Activated CD8-positive, alpha-beta memory T cell treated with anti-CD3 and anti-CD28 coated beads, Interleukin-2, amount 50 U/mL, for 1 hour (primary cell): ENCODE results near the gene OR7G2.

Experiments
- DNase-seq: peaks from one replicate; pipeline ENCODE4 v3.0.0-alpha.2; 2020; ENCODE audit errors: extremely low read depth

Gene OR7G2

DNA sequence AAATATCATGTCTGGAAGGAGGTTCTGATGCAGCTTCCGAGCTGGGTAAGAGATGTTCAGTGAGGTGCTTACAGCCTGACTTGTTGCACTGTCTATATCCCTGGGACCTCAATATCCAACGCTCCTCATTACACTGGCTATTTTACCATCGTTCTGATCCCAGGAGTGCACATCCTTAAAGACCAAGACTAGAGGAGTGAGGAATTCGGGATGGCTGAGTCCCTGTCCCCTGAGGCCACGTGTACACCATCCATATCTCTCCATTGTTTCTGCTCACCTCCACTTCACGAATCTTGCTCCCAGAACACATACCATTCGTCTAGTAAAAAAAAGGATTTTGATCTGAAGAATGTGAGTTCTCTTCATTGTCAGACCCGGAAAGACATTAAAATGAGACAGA is at the start of gene OR7G2:
Gene OR7G2, minus strand, starts transcription at position 101 of the 400 bp plus-strand sequence. CDS start 4,232 bp downstream, outside the sequence.
- no peak for DNase-seq

GRCh38 chr19:9156304-9156703 is 49.0 kb upstream of the OR7G2 start:
- no peak for DNase-seq

DNA sequence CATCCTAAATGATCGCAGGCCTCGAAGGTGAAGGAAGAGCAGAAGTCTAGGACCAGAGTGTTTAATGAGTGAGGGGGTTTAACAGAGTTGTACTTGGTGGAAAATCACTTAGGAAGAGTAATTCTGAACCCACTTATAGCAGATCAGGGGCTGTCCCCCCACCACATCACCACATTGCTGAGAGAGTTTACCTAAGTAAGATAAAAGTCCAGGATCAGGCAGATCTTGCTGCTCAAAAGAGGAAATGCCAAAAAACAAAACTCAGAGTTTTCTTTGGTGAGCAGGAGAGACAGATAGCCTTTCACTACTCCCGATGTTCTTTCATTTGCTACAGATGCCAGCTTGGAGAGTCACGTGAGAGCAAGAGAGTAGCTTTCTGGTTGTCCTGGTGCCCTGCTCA is 48.3 kb upstream of the OR7G2 start:
- DNase-seq, result no peak

DNA sequence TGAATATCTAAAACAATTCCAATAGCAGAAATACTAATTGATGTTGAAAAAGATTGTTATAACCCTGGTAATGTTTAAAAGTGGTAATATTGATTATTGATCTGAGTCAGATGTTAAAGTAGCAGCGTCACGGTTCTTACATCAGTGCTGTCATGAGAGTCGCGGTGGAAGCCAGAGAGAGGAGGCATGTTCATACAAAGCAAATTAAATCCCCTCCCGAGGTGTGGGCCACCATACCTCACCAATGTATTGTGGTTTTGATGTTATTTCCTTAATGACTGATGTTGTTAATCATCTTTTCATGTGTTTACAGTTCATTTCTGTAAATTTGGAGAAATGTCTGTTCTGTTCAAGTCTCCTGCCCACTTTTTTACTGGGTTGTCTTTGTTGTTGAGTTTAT is 44.1 kb upstream of the OR7G2 start:
- no peak for DNase-seq

DNA sequence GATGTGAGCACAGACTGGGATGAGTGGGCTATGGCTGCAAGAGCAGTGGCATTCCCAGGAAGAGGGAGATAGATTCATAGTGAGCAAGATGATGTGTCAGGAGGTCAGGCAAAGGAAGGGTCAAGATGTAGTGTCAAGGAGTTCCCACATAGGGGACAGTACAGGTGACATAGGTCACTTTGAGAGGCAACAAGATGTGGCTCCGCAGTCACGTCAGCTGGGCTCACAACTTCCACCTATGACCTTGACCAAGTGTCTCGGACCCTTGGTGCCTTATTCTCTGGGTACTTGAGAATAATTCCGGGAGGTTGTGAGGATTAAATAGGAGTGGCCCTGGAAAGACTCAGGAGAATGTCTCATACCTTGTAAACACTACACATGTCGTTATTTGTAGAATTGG is 43.4 kb upstream of the OR7G2 start:
- no peak for DNase-seq

GRCh38 chr19:9149997-9150396 is 42.7 kb upstream of the OR7G2 start:
- DNase-seq, result no peak

- no peak for DNase-seq
Observed at GRCh38 chr19:9148697-9149096, 41.4 kb upstream of the OR7G2 start.

DNA sequence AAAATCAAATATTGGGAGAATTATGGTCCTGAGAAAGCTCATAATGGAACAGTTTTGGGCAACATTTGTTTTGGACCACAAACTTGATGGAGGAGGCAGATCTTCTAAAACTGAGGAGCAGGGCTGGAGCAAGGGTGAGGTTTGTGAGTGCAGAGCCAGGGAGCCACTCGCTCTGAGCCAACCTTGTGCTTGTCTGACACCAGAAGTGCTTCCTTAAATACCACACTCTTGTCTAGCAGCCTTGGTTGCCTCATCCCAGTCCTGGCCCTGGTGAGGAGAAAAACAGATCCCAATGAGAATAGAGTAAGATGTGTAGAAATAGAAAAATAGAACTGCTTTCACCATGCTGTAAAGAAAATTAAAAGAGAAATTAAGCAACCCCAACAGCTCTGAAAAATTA is 39.6 kb upstream of the OR7G2 start:
- DNase-seq, result no peak

- DNase-seq, result no peak
Observed at GRCh38 chr19:9144920-9145319, 37.6 kb upstream of the OR7G2 start.

- peak; percentile 85 for DNase-seq
Observed at GRCh38 chr19:9140159-9140874, 33.0 kb upstream of the OR7G2 start, which contains the start of gene ZNF317. ZNF317 (plus strand) TSS chr19:9140397; CDS start chr19:9156017, 15,620 bp downstream.

DNA sequence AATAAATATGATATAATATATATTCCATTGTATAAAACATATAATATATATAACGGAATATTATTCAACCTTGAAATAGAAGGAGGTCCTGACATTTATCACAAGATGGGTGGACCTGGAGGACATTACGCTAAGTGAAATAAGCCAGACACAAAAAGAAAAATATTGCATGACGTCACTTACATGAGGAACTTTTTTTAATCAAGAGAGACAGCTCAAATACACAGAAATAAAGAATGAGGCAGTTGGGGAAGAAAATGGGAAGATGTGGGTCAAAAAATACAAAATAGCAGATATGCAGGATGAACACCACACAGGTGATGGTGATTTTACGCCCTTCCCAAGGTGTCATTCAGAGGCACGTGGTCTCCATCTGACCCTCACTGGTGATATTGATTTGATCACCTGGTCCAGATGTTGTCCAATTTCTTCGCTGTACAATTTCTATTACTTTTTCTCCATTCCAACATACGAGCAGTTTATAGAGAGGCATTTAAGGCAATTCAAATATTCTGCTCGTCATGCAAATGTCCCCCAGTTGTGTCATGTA is 32.4 kb upstream of the OR7G2 start:
- no peak for DNase-seq

DNA sequence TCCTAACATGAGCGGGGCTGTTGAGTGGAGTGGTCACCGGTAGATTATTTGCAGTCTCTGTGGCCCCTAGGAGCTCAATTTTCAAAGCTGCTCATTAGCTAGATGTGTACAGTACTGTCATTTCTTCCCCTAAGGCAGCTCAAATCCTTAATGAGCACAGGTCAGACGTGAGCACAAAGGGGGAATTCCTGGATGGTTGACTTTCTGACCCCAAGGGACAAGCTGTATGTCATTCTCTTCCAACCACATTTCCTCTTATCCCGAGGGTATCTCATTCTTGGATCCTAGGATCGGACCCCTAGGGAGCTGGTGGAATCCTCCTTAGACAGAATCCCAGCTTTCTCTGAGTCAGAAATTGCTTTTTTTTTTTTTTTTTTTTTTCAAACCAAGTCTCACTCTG is 25.1 kb upstream of the OR7G2 start:
- DNase-seq, result no peak

DNA sequence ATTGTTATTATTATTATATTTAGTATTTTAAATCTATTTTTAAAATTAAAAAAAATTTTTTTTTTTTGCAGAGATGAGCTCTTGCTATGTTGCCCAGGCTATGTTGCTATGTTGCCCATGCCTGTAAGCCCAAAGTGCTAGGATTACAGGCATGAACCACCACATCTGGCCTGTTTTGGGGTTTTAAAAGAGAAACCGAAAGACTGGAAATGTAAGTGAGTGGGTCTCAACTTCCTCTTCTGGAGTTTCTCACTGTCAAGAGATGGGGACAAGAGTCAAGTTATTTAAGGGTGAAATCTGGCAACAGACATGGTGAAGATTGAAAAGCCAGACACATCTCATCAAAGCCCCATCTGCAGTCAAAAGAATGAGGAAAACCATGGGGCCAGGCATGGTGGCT is 23.7 kb upstream of the OR7G2 start:
- no peak for DNase-seq

DNA sequence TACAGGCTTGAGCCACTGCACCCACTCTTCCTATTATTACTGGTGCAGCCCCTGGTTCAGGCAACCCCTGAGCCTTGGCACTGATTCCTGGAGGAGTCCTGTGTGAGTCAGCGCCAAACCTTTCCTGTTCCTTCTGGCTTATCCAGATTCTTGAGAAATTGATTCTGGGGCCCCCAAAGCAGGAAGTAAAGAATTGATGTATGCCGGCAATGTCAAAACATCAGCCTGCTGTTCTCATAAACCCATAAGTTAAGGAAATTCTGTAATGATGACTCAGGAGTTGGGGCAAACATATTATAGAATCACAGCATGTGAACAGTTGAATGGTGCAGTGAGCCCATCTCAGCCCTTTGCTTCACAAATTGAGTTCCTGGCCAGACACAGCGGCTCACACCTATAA is 20.9 kb upstream of the OR7G2 start:
- no peak for DNase-seq

- DNase-seq, result no peak
Observed at GRCh38 chr19:9126900-9127405, 19.7 kb upstream of the OR7G2 start, which contains the start of gene OR7G3. OR7G3 (minus strand) TSS chr19:9126950; CDS start chr19:9126950, 0 bp downstream.

- DNase-seq, result no peak
Observed at GRCh38 chr19:9116547-9116946, 9.3 kb upstream of the OR7G2 start.

DNA sequence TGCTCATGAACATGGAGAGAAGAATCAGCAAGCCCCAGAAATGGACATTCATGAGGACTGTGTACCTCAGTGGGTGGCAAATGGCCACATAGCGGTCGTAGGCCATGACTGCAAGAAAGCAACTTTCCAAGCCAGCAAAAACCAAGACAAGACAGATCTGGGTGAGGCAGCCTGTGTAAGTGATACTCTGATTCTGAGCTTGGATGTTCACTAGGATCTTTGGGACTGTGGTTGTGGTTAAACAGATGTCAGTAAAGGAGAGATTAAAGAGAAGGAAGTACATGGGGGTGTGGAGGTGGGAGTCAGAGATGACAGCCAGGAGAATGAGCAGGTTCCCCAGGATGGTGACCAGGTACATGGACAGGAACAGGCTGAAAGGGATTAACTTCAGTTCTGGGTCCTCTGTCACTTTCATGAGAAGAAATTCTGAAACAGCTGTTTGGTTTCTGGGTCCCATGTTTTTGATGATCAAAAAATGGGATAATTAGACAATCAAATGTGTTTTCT is 8.1 kb upstream of the OR7G2 start, which contains the start of gene OR7G1:
Gene OR7G1, minus strand, starts transcription at position 457 of the 507 bp plus-strand sequence. Its CDS starts 0 bp downstream, at position 457.
- DNase-seq, result no peak

GRCh38 chr19:9109959-9110358 is 2.7 kb upstream of the OR7G2 start:
- DNase-seq, result no peak

GRCh38 chr19:9086761-9087160 is 20.5 kb downstream of the OR7G2 start, which contains the start of gene OR1M1:
OR1M1 (plus strand) TSS chr19:9087061; CDS start chr19:9093245, 6,184 bp downstream.
- no peak for DNase-seq

DNA sequence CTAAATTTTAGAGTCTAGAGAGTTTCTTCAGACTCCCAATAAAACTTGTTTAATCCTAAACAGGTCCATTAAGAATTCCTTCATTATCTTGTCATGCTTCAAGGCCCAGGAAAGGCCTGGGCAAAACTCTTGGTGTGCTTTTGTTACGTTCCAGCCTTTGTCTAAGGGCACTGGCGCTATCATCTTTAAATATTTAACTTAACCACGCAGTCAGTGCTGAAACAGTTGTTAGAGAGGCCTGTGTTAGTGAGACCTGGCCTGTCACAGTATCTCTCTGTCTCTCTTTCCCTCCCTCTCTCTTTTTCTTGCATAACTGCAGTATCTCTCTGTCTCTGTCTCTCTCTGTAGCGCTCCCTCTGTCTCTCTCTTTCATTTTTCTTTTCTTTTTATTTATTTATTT is 28.6 kb downstream of the OR7G2 start:
- DNase-seq, result no peak

DNA sequence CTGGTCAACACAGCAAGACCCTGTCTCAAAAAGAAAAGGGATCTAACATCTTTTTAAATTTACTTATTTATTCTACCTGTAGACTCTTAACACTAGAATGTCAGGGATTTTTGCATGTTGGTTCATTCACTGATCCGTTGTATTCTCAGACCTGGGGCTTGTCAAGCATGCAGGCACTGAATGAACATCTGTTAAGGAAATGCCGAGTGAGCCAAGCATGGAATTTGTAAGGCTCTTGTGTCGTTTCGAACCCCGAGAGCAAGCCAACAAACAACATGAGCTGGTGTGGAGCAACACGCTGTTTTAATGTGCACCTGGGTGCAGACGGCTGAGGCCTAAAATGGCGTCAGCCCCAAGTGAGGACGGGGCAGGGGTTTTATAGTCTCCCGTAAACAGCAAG is 30.4 kb downstream of the OR7G2 start:
- no peak for DNase-seq

- no peak for DNase-seq
Observed at GRCh38 chr19:9075064-9075949, 32.0 kb downstream of the OR7G2 start.
